Left lung (tissue), 10 donors: ENCODE measurements around the gene WFDC2. TPM values are rescaled to one million over a fixed set of nuclear protein-coding genes. Genes with fewer than 3 reads are reported as not detected.
A peak's percentile ranks its signal among the peaks of the same experiment; 100 is the strongest.

ENCODE experiments used
- ATAC-seq: fragments of 200-7000 bp; cut with Tn5 transposase; one replicate; pipeline ENCODE4 v1.9.1; 2020; ENCODE audit warnings: moderate library complexity
- DNase-seq, 4 donors: peaks; one replicate each; pipeline ENCODE4 v3.0.0-alpha.2; 2013 to 2020
- H3K27ac ChIP-seq, 2 donors: fragments of 200-600 bp; sonication (generic) in 1 of 2; one replicate each; pipeline versions ENCODE4 v1.5.0 to v1.8.0; 2020 to 2021
- H3K27me3 ChIP-seq, 2 donors: fragments of 200-600 bp; sonication (generic) in 1 of 2; one replicate each; pipeline versions ENCODE4 v1.5.0 to v1.8.0; 2020 to 2021
- H3K36me3 ChIP-seq, 2 donors: fragments of 200-600 bp; sonication (generic) in 1 of 2; one replicate each; pipeline versions ENCODE4 v1.5.0 to v1.8.0; 2020 to 2021
- H3K4me1 ChIP-seq, 2 donors: fragments of 200-600 bp; one replicate each; pipeline ENCODE4 v1.8.0; 2021
- H3K4me3 ChIP-seq, 2 donors: fragments of 200-600 bp; sonication (generic) in 1 of 2; one replicate each; pipeline versions ENCODE4 v1.5.0 to v1.8.0; 2020 to 2021; ENCODE audit warnings: mild to moderate bottlenecking in 1 of 2
- H3K9me3 ChIP-seq, 2 donors: fragments of 200-600 bp; sonication (generic) in 1 of 2; one replicate each; pipeline versions ENCODE4 v1.5.0 to v1.8.0; 2020 to 2021
- intact Hi-C, 2 donors: fragments of 100-400 bp; cut with DNase I; formaldehyde crosslinking; loops; one replicate each; pipeline versions ENCODE4 v1.11.2 to v1.14.2; 2022
- polyA plus RNA-seq, 6 donors: library from polyadenylated mRNA; unstranded; fragments of 120-200 nt; gene quantifications; one replicate each; pipeline ENCODE4 v1.2.1, GENCODE V29; 2013; ENCODE audit not compliant: insufficient read length in 6 of 6
- total RNA-seq, 2 donors: library from RNA; stranded (reverse); fragmentation: NEBNext Ultra II Directional; extraction: Animal tissue kit (Norgen Biotek cat#: 25700); gene quantifications; one replicate each; pipeline ENCODE4 v1.2.1, GENCODE V29; 2021
- TF ChIP-seq, protein P1 (sequence below), 2 donors: fragments of 200-600 bp; sonication (generic) in 1 of 2; IDR thresholded peaks; one replicate each; pipeline versions ENCODE4 v1.5.0 to v1.8.0; 2021; ENCODE audit warnings: antibody characterized with exemption in 2 of 2
- donor health status: DM: no; HTN: yes; CAD: no.
- donor health status: DM: no; HTN: no; CAD: no.

The WFDC2 gene
- total and polyA plus RNA-seq, 8 donors, result 28.7 to 258 (median 37.2) TPM

DNA sequence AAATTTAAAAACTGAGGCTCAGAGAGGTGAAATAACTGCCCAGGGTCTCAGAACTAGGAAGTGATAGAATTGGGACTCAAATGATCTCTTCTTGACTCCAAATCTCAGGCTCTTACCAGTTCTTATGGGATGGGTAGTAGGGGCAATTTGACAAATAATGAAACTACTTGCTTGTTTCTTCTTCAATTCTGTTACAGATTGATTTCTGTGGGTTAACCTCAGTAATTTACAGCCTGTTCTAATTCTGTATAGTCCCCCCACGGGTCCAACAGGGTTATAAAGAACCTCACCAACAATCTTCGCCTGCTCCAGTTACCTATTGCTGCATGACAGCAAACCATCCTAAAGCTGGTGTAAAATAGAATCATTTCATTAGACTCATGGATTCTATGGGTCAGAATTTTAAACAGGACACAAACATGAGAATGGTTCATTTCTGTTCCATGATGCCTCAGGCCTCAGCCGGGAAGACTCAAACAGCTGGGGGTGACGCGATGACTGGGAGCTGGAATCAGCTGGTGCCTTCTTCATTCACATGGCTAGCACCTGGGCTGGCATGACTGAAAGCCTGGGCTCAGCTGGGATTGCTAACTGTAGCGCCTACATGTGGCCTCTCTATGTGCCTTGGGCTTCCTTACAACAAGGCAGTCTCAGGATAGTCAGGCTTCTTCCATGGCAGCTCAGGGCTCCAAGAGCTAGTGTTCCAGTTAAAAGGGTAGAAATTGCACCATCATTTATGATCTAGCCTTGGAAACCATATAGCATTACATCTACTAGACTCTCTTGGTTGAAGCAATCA is 6.6 kb upstream of the WFDC2 start:
- H3K27me3 ChIP-seq, result peaks cover 0 to 11% of the 10 kb centered on the region in 2 donors
- intact Hi-C loops, result no loop called here

DNA sequence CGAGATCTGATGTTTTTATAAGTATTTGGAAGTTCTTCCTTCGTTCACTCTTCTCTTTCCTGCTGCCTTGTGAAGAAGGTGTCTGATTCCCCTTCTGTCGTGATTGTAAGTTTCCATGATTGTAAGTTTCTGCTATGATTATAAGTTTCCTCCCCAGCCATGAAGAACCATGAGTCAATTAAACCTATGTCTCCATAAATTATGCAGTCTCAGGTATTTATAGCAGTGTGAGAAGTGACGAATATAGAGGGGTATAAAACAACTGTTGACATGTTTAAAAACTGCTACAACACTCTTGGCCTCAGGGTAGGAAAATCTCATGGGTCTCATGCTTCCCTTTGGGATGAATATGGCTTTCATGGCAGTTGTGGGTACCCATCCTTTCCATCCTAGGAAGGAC is 5.8 kb upstream of the WFDC2 start:
- Histone ChIP-seq H3K27me3 (peaks cover 0 to 19% of the 10 kb centered on the region in 2 donors), H3K27ac (no peak overlapping the region), H3K36me3 (no peaks in the 10 kb centered on the region), H3K4me1 (no peaks in the 10 kb centered on the region), H3K4me3 (no peak overlapping the region), H3K9me3 (no peaks in the 10 kb centered on the region)
- TF ChIP-seq, protein P1, sequence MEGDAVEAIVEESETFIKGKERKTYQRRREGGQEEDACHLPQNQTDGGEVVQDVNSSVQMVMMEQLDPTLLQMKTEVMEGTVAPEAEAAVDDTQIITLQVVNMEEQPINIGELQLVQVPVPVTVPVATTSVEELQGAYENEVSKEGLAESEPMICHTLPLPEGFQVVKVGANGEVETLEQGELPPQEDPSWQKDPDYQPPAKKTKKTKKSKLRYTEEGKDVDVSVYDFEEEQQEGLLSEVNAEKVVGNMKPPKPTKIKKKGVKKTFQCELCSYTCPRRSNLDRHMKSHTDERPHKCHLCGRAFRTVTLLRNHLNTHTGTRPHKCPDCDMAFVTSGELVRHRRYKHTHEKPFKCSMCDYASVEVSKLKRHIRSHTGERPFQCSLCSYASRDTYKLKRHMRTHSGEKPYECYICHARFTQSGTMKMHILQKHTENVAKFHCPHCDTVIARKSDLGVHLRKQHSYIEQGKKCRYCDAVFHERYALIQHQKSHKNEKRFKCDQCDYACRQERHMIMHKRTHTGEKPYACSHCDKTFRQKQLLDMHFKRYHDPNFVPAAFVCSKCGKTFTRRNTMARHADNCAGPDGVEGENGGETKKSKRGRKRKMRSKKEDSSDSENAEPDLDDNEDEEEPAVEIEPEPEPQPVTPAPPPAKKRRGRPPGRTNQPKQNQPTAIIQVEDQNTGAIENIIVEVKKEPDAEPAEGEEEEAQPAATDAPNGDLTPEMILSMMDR (IDR thresholded peaks at IDR 0.05), result no peak
- intact Hi-C loops, result no loop called here
- DNase-seq (no peak), ATAC-seq (no peak)

More for the DNA sequence above, 6.6 kb upstream of the WFDC2 start:
- no peak for DNase-seq
- H3K4me3 ChIP-seq, result no peak overlapping the region
- no peak for ATAC-seq
- TF ChIP-seq, protein P1 (IDR thresholded peaks at IDR 0.05), result no peak
- no peaks in the 10 kb centered on the region for H3K9me3 ChIP-seq
- no peak overlapping the region for H3K27ac ChIP-seq
- no peaks in the 10 kb centered on the region for H3K4me1 ChIP-seq
- H3K36me3 ChIP-seq, result no peaks in the 10 kb centered on the region

DNA sequence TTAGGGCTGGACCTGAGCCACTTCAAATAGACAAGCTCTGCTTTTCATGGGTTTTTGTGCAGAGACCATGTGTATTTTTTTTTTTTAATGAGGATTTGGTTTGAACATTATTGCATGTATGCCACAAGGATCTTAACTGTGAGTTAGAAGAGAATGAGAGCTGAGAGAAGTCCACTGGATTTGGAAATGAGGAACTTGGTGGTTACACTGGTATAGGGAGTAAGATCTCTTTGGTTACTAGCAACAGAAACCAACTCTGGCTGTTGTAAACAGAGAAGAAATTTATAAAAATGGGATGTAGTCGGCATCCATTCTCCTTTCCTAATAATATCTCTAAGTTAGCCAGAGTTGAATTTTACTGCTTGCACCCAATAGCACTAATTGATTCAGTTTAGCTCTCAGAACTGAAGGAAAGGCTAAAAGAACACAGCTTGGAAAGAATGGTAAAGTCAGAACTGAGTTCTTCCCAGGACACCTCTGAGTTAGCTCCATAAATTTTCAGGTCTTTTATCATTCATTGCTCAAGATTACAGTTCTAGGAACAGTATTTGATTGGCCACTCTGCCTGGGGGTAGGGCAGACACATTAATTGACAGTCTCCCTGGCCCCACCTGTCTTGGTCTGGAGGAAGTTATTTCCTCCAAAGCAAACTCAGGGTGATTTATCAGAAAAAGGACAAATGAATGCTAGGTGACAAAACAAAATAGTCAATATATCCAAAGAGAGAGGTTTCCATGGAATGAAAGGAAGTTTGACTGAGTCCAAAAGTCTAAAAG is 3.9 kb upstream of the WFDC2 start:
- TF ChIP-seq, protein P1 (IDR thresholded peaks at IDR 0.05), result no peak
- Histone ChIP-seq H3K4me3 (no peak overlapping the region), H3K27ac (no peak overlapping the region), H3K9me3 (no peaks in the 10 kb centered on the region), H3K4me1 (peaks cover 0 to 19% of the 10 kb centered on the region in 2 donors), H3K27me3 (peaks cover 4 to 39% of the 10 kb centered on the region in 2 donors), H3K36me3 (no peaks in the 10 kb centered on the region)
- intact Hi-C loops, result no loop called here
- DNase-seq, result no peak
- ATAC-seq, result no peak

DNA sequence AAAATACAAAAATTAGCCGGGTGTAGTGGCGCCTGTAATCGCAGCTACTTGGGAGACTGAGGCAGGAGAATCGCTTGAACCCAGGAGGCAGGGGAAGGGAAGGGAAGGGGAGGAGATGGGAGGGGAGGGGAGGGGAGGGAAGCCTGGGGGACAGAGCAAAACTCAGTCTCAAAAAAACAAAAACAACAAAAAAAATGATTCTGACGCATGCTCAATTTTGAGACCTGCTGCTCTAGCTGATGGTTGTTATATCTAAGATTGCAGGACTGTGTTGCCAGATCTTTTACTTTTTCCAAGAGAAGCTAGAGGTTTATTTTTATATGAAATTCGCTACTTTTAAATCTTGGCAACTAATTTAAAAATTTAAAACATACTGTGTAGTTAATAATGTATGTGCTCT is 2.4 kb upstream of the WFDC2 start:
- no peak overlapping the region for H3K4me3 ChIP-seq
- peaks cover 0 to 22% of the 10 kb centered on the region in 2 donors for H3K4me1 ChIP-seq
- H3K27me3 ChIP-seq, result peaks cover 6 to 54% of the 10 kb centered on the region in 2 donors
- TF ChIP-seq, protein P1 (IDR thresholded peaks at IDR 0.05), result no peak
- ATAC-seq (no peak), DNase-seq (no peak)
- intact Hi-C loops, result no loop called here
- no peak overlapping the region for H3K27ac ChIP-seq
- H3K9me3 ChIP-seq, result no peaks in the 10 kb centered on the region
- H3K36me3 ChIP-seq, result no peaks in the 10 kb centered on the region

DNA sequence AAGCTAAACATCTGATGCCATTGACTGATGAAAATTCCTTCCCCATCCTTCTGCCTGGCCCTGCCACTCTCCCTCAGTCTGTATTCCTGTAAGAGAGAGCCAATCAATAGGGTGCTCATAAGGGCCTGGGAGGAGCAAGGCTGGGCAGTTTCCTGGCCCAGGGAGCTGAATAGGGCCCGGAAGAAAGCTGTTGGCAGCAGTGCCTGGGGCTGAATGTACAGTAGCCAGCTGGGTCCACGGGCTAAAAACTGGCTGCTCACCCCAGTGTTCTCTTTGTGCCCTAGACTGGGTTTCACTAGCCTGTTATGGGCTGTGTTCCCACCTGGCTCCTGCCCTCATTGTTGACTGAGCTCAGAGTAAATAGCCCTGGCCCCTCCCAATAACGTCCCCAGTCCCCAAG is 1.7 kb upstream of the WFDC2 start:
- H3K27ac ChIP-seq, result no peak overlapping the region
- ATAC-seq, result peak; percentile 17
- TF ChIP-seq, protein P1 (IDR thresholded peaks at IDR 0.05), result no peak
- peaks cover 6 to 59% of the 10 kb centered on the region in 2 donors for H3K27me3 ChIP-seq
- H3K36me3 ChIP-seq, result no peaks in the 10 kb centered on the region
- intact Hi-C loops, result no loop called here
- no peak overlapping the region for H3K4me3 ChIP-seq
- H3K9me3 ChIP-seq, result no peaks in the 10 kb centered on the region
- no peak for DNase-seq
- H3K4me1 ChIP-seq, result peaks cover 0 to 22% of the 10 kb centered on the region in 2 donors
